Thoracic aorta endothelial cell (primary cell): Measurements from ENCODE around the gene MYL10. TPM values are rescaled to one million over a fixed set of nuclear protein-coding genes. Genes with fewer than 3 reads are reported as not detected.

Experiments used
- total RNA-seq: library from RNA; depleted of rRNA; stranded (reverse); fragments of >200 nt; gene quantifications from 2 replicates; pipeline ENCODE4 v1.2.3, GENCODE V29; 2012

MYL10 gene
- total RNA-seq: not detected in 2 replicates

GRCh38 chr7:101629171-101629570 is at the start of gene MYL10:
TSS of gene MYL10 (minus strand) at chr7:101629296. CDS start at chr7:101629118, 178 bp downstream.

Other genes with a start within 250 kb of the MYL10 start
- 29.0 and 30.2 TPM in 2 replicates for gene CUX1, start 188.3 kb upstream of the MYL10 start, total RNA-seq